Measurements from ENCODE around the gene MIGA2.

- TF ChIP-seq RAD21 (IDR thresholded peaks at IDR 0.05; ENCODE audit: low read depth) (no peak), CBX3 (IDR thresholded peaks at IDR 0.05; ENCODE audit: low read depth) (no peak), CEBPB (IDR thresholded peaks at IDR 0.05; ENCODE audit: low read depth) (no peak), POLR2A (IDR thresholded peaks at IDR 0.05; ENCODE audit: borderline replicate concordance, extremely low read depth, insufficient read depth, insufficient read length) (no peak), CTCF (IDR thresholded peaks at IDR 0.05 in 2 of 3, conservative IDR thresholded peaks at IDR 0.05 in 1 of 3; ENCODE audit: borderline replicate concordance in 1 of 3, insufficient read depth in 1 of 3, low read depth in 2 of 3, low read length in 2 of 3) (no peak)
Observed at GRCh38 chr9:129058965-129059795, 22.8 kb downstream of the MIGA2 start.
